ENCODE data around the gene ATP6V0B. TPM values are rescaled to one million over a fixed set of nuclear protein-coding genes. Genes with fewer than 3 reads are reported as not detected.

Gene ATP6V0B
- total and polyA plus RNA-seq, 10 of the 15 experiments (the other 5 are each of a cell fraction or from before 2014, with no cell fraction given): 65.3 to 250 (median 144) TPM

DNA sequence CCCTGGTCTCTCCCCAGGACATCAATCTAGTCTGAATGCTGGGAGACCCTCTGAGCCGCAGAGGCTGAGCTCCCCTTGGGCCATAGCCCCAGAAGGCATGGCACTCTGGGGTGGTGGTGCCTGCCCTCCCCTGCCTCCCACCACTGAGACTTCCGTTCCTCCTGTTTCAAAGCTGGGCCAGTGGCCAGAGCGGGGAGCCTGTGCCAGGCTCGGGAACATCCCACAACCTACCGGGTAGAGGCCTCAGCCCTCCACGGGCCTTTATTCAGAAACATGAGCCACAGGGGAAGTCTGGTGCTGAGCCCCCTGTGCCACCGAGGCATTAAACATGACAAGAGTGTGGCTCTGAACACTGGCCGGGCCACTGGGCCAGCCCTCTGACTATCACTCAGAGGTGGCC, 24.7 kb downstream of the ATP6V0B start (continued):
- TF ChIP-seq, protein P1, sequence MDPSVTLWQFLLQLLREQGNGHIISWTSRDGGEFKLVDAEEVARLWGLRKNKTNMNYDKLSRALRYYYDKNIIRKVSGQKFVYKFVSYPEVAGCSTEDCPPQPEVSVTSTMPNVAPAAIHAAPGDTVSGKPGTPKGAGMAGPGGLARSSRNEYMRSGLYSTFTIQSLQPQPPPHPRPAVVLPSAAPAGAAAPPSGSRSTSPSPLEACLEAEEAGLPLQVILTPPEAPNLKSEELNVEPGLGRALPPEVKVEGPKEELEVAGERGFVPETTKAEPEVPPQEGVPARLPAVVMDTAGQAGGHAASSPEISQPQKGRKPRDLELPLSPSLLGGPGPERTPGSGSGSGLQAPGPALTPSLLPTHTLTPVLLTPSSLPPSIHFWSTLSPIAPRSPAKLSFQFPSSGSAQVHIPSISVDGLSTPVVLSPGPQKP (IDR thresholded peaks at IDR 0.05; ENCODE audit: low read depth, low read length): no peak
- TF ChIP-seq TCF12 (IDR thresholded peaks at IDR 0.05; ENCODE audit: low read depth, low read length) (no peak), ZSCAN29 (IDR thresholded peaks at IDR 0.05) (no peak), NFYA (IDR thresholded peaks at IDR 0.05; ENCODE audit: borderline replicate concordance, low read depth, low read length) (no peak), ATF7 (IDR thresholded peaks at IDR 0.05; ENCODE audit: low read depth) (no peak), BACH1 (IDR thresholded peaks at IDR 0.05; ENCODE audit: borderline replicate concordance) (no peak), ZNF622 (IDR thresholded peaks at IDR 0.05) (no peak), ZNF384 (IDR thresholded peaks at IDR 0.05; ENCODE audit: borderline replicate concordance, low read depth, low read length) (no peak), ASH2L (IDR thresholded peaks at IDR 0.05; ENCODE audit: borderline replicate concordance, low read depth) (no peak), CBX5 (IDR thresholded peaks at IDR 0.05; ENCODE audit: low read depth) (no peak)

DNA sequence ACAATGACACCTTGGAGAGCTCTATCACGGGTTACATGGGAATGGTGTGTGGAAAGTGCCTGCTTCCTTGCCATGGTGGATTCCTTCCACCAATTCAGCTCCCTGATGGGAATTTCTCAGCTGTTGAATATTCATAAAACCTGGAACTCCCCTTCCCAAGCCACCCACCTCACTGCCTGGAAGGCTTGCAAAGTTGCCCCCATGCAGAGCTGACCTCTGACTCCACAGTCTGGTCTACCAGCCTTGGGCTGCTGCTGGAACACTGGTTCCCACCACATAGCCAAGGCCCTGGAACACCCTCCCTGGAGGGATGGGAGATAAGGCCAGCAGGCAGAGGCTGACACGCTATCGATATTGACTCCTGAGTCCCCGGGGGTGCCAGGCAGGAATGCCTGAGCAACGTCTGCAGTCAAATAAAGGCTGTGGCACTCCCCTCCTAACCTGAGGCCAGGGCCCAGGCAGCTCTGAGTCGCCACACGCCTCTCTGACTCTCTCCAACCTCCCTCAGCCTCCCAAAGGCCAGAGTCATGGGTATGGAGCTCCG, 25.4 kb downstream of the ATP6V0B start:
- Histone ChIP-seq H4K20me1 (ENCODE audit: control insufficient read depth, insufficient read depth) (no peaks in the 10 kb centered on the region), H3K79me2 (ENCODE audit: control insufficient read depth, insufficient read depth, low read length) (no peaks in the 10 kb centered on the region), H3K4me2 (ENCODE audit: control insufficient read depth, insufficient read depth) (no peak overlapping the region), H3K27ac (ENCODE audit: control insufficient read depth, insufficient read depth) (no peak overlapping the region), H3K9ac (ENCODE audit: control insufficient read depth, insufficient read depth, low read length) (no peak overlapping the region), H3K9me3 (replicated peaks; ENCODE audit: control insufficient read depth, insufficient read depth, low read length) (no peaks in the 10 kb centered on the region), H3K27me3 (replicated peaks in 1 of 2; ENCODE audit: control insufficient read depth in 2 of 2, insufficient read depth in 2 of 2, low read length in 1 of 2) (no peaks in the 10 kb centered on the region), H3K4me3 (no peak overlapping the region), H3K4me1 (ENCODE audit: control insufficient read depth, insufficient read depth, low read length) (no peaks in the 10 kb centered on the region), H2AFZ (ENCODE audit: control insufficient read depth, low read depth, low read length) (no peak overlapping the region), H3K36me3 (ENCODE audit: control insufficient read depth in 2 of 2, insufficient read depth in 2 of 2, low read length in 1 of 2) (no peaks in the 10 kb centered on the region)
- WGBS (ENCODE audit: insufficient coverage, insufficient replicate concordance, low lambda C conversion rate, missing lambda C conversion rate): 65% methylated on average over 8 of the region's 8 CpGs
- no TSS peak for BruUV-seq (replicated peaks)
- intact Hi-C loops (cut with micrococcal nuclease; ENCODE audit: unreplicated experiment) (no loop called here), in situ Hi-C loops (cut with MboI) (no loop called here)
- CTCF ChIA-PET: interaction anchor here (1.5 to 9.6 kb wide), 2 partner anchors 34 to 48 kb away, joined by 5 to 167 read pairs; partner anchors contain the start of gene SLC6A9
- no peak for FAIRE-seq
- DNase-seq (ENCODE audit: low read depth, low spot score): no peak
- ATAC-seq: no peak
- TF ChIP-seq YBX1 (IDR thresholded peaks at IDR 0.05): no peak
- TF ChIP-seq, protein P2, sequence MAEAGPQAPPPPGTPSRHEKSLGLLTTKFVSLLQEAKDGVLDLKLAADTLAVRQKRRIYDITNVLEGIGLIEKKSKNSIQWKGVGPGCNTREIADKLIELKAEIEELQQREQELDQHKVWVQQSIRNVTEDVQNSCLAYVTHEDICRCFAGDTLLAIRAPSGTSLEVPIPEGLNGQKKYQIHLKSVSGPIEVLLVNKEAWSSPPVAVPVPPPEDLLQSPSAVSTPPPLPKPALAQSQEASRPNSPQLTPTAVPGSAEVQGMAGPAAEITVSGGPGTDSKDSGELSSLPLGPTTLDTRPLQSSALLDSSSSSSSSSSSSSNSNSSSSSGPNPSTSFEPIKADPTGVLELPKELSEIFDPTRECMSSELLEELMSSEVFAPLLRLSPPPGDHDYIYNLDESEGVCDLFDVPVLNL (IDR thresholded peaks at IDR 0.05; ENCODE audit: low read depth, low read length): no peak
- no peak for TF ChIP-seq FOXM1 (IDR thresholded peaks at IDR 0.05; ENCODE audit: low read depth, low read length)
- no peak for TF ChIP-seq ETV6 (conservative IDR thresholded peaks at IDR 0.05 in 1 of 2, IDR thresholded peaks at IDR 0.05 in 1 of 2; ENCODE audit: borderline replicate concordance in 1 of 2, low read depth in 1 of 2)
- SMC1A ChIA-PET (ENCODE audit: uncharacterized antibody, unreplicated experiment): no interaction called here
- POLR2A ChIA-PET: interaction anchor here (0.6 kb wide), 1 partner anchor 360 kb away, joined by 6 read pairs; no protein-coding TSS in a partner anchor
- RAD21 ChIA-PET (ENCODE audit: unreplicated experiment): no interaction called here

Data from GM12878 (cell line).